Measurements from ENCODE around the gene SYNDIG1.

The SYNDIG1 gene

GRCh38 chr20:24572140-24572539 is 102.7 kb downstream of the SYNDIG1 start:
- no peak for DNase-seq

DNA sequence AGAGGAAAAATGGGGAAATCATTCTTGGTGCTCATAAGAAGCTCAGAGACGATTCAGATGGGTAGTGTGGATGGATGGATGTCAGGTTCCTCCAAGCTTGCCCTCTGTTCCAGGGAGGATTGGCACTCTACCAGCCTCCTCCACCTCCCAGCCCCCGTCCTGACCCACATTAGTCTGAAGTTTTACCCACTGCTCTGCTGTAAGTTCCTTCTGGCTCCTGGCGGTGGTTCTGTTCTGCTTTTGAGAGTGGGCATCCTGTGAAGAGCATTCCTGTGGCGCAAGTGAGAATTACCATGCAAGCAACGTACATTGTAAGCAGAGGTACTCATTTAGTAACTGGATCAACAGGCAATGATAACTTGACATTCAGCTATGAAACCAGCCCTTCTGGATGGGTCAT is 103.4 kb downstream of the SYNDIG1 start:
- no peak for DNase-seq

DNA sequence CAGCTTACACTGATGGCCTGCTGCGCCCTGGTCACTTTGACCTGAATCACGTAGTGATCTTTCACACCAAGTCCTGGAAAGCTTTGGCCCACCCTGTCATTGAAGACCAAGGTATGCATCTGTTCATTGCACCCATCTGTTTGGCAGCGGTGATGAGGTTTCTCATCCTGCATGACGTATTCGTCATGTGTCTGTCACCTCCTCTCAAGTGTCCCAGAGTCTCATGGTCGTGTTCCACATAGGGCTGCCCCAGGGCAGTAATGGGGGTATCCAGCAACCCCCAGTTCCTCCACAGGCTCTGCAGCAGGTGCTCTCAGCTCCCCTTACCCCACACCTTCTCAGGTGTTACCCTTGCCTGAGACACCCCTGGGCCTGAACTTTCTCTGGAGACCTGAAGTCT is 104.1 kb downstream of the SYNDIG1 start:
- no peak for DNase-seq

- DNase-seq: no peak
Measured at GRCh38 chr20:24574307-24574706, 104.9 kb downstream of the SYNDIG1 start.

GRCh38 chr20:24574797-24575196 is 105.4 kb downstream of the SYNDIG1 start:
- no peak for DNase-seq

- no peak for DNase-seq
Measured at GRCh38 chr20:24575811-24576210, 106.4 kb downstream of the SYNDIG1 start.

GRCh38 chr20:24576447-24576846 is 107.0 kb downstream of the SYNDIG1 start:
- no peak for DNase-seq

- no peak for DNase-seq
Measured at GRCh38 chr20:24577271-24577909, 108.0 kb downstream of the SYNDIG1 start.

GRCh38 chr20:24578567-24579415 is 109.4 kb downstream of the SYNDIG1 start:
- DNase-seq: no peak

GRCh38 chr20:24579475-24579874 is 110.0 kb downstream of the SYNDIG1 start:
- DNase-seq: no peak

GRCh38 chr20:24580006-24580405 is 110.6 kb downstream of the SYNDIG1 start:
- DNase-seq: no peak

DNA sequence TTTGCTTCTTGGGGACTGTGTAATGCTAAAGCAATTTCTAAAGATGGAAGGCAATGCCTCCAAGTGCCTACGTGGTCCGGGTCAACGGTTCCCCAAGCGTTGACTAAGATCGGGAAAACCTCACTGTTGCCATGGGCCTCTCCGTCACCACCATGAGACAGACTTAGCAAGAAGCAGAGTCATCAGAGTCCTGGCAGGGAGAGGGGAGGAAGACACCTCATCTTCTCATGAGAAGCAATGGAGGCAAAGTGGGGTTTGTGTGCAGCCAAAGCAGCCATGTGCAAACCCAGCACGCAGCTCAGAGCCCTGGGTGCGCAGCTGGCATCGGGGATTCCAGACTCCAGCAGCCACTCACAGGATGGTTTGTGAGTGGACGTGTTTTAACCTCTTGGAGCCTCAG is 111.4 kb downstream of the SYNDIG1 start:
- no peak for DNase-seq

DNA sequence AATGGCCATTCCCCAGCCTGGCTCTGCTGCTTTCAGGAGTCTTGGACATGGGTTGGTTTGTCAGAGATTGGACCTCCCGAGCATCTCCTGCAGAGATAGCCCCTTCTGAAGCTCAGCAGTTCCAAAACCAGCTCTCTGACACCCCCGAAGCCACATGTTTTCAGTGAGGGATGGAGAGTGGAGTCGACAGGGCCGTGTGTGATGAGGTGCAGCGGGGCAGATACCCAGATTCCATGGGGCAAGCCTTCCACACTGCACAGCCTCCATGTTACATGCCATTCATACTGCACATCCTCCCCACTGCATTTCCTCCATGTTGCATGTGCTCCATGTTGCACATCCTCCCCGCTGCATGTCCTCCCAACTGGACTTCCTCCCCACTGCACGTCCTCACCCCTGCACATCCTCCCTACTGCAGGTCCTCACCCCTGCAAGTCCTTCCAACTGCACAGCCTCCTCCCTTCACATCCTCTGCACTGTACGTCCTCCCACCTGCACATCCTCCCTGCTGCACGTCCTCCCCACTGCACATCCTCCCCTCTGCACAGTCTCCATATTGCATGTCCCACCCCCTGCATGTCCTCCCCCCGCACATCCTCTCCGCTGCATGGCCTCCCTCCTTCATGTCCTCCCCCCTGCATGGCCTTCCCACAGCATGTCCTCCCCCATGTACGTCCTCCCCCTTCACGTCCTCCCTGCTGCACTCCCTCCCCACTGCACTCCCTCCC is 112.2 kb downstream of the SYNDIG1 start:
- DNase-seq: no peak

DNA sequence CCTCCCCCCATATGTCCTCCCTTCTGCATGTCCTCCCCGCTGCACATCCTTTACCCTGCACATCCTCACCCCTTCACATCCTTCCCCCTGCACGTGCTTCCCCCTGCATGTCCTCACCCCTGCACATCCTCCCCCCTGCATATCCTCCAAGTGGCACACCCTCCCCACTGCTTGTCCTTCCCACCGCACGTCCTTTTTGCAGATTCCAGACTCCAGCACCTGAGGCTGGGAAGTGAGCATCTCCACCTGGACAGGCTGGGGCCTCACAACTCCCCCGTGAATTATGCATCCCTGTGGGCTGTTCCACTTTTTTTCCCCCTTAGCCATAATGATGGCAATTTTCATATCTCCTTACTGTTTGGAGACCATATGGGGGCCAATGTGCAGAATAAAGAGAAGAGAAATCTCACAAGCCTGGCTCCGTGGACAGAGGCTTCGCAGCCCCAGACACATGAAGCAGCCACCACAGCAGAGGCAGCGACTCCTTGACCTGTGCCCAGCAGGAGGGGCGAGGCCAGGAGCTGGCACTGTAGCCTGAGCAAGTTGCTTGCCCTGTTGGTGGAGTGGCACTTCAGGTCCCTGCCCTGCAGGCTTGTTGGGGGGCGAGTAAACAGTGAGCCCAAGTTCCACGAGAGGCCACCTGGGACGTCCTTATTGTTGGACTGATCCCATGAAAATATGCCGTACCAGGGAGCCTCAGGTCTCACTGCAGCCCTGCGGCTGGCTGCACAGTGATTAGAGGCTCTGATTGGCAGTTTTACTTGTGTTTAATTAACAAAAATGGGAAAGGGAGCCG is 113.1 kb downstream of the SYNDIG1 start:
- no peak for DNase-seq

DNA sequence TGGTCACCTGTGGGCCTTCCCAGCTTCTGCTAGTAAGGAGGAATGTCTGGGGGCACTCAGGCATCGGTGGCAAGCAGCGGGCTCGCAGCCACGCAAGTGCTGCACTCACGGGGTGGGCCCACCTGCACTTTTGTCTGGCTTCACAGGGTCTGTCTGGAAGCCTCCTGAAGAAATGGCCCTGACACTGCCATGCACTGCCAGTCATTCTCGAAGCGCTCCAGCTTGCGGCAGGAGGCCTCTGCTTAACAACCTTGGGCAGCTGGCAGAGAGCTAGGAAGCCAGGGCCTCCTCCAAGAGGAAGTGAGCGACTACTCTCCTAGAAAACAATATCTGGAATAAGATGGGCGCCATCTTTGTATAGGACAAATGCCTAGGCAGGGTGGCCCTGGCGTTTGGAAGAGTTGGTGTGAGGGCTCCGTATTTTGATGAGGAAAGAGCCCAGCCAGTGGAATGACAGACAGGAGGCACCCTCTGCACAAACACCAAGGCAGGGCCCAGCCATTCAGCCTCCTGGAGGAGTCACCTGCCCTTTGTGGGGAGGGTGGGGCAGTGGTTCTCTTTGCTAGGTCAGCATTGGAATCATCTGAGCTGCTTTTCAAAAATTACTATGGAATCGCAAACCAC is 113.9 kb downstream of the SYNDIG1 start:
- no peak for DNase-seq

DNA sequence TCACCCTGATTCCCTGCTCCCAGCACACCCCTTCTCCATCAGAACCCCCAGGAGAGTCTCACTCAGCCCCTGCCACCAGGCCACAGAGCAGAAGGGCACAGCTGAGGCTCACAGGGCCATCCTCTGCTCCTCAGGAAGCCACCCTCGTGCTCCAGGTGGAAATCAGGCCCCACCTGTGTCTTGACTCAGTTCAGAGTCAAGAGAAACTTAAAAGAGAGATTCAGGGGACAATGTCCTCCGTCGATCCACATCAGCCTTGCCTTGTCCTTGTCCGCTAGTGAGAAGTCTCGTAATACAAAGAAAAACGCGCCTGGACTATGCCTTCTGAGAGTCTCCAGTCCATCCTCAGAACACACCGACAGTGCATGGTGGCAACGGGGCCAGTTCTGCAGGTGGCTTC is 114.6 kb downstream of the SYNDIG1 start:
- no peak for DNase-seq

DNA sequence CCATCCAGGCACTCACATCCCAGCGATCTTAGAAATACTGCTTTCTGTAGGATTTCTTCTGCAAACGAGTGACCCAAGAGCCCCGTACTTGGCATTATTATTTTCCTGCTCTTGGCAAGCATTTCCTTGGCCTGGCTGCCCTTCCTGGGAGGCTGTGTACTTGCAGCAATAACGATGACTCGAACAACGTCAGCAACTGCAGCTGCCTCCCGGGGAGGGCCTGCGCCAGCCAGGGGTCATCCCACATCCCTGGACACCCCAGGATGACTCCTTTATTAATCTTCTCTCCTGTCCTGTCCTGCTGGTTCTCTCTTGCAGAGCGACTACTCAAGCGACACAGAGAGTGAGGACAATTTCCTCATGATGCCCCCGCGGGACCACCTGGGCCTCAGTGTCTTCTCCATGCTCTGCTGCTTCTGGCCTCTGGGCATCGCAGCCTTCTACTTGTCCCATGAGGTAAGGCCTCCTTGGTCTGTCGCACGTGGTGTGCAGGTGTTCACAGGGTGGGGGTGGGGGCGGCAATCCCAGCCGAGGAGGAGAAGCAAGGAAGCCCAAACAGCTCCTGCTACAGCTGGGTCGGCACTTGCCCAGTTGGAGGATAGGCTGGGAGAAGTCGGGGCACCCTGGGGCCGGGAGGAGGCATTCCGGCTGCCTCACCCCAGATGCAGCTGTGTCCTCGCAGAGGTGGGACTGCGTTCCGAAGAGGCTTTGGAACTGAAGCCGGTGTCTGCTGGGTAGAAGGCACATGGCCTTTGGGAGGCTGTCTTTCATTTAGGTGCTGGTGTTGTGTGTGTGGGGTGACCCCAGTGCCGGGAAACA is 115.3 kb downstream of the SYNDIG1 start:
- no peak for DNase-seq

DNA sequence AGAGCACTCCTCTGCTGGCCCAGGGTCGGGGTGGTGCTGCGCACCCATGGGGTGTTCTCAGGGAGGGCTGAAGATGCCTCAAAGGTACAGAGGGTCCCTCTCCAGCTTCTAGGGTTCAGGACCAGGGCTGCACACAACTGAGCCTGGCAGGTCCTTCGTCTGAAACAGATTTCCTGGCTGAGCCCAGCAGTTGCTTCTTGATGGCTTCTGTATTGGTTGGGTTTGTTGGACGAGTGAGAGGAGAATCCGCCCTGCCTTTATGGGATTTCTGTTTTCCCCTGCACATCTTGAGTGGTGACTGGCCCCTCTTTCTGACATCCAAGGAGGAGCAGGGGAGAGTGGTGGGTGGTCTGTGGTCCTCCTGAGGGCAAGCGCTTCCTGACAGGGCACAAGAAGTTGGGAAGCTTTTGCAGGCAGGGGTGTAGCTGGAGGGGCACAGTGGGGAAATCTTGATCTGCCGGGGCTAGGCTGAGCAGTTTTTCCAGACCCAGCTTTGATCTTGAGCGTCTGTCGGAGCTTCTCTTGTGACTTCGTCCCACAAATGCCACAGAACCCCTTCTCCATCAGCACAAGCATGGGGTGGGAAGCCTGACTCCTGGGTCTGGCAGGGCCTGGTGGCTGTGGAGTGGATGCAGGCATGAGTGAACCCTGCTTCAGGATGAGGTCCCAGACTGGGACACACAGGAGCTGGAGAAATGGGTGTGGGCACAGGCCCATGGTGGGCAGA is 116.5 kb downstream of the SYNDIG1 start:
- no peak for DNase-seq

DNA sequence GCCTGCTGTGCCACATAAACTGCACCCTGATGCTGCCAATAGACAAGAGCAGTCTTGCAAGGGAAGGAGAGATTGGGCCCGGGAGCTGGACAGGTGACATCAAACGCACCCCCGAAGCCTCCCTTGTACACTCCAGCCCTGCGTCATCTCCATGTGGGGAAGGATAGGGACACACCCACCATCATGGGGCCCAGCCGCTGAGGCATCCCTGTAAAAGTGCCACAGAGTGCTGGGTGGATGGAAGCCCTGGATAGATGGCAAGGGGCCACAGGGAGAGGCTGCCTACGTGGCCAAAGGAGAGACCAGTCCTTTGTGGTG is 117.1 kb downstream of the SYNDIG1 start:
- DNase-seq: no peak

DNA sequence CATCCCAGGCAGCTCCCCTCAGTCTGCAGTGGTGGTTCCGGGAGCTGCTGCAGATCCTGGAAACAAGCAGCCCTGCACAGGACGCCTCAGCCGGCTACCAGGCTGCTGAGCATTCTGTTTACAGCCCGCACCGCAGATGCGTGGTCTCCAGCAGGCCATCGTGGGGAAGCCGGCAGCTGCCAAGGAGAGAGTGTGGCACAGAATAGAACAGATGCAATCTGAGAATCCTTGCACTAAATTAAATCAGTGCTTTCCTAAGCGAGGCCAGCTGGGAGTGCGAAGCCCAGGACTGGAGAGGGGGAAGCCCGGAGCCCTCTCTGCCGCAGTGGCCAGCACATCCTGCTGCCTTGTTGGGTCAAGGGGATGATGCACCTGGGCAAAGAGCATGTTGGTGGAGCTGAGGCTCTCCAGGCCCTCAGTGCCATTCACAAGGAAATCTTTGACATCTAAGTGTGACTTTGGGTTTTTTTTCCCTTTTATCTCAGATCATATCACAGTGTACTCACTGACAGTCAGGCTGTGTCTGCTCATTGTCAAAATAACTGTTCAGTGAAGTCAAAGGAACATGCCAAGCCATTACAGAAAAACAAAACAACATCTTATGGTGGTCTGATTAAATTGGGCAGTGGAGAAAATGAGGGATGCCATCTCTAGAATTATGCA is 118.1 kb downstream of the SYNDIG1 start:
- DNase-seq: no peak

Measured in activated CD4-positive, alpha-beta T cell treated with anti-CD3 and anti-CD28 coated beads, Interleukin-2, amount 50 U/mL, for 1 hour (primary cell).